Stomach (tissue), 4 donors: ENCODE results near the gene TMEM144.
"Not testable (repeated sequence)": the region's sequence is repeated elsewhere in the genome, so short reads cannot be mapped to it uniquely, and the experiment has no call there.

Experiments used
- CTCF ChIP-seq, 7 experiments: fragments of 450-650 bp in 4 of 7; fragments of 200-600 bp in 3 of 7; sonication (generic) in 3 of 7; IDR thresholded peaks; one replicate each; pipeline ENCODE4 v1.5.1; 2016 to 2019; ENCODE audit warnings: antibody characterized with exemption in 7 of 7, control low read depth in 2 of 7, mild to moderate bottlenecking in 1 of 7
- EP300 ChIP-seq: sonication (generic); formaldehyde crosslinking; IDR thresholded peaks from one replicate; pipeline ENCODE4 v1.6.1; 2017; ENCODE audit warnings: antibody characterized with exemption
- POLR2A ChIP-seq, 4 donors: fragments of 450-650 bp; IDR thresholded peaks; one replicate each; pipeline ENCODE4 v1.6.1; 2016; ENCODE audit warnings: antibody characterized with exemption in 4 of 4, control low read depth in 2 of 4, mild to moderate bottlenecking in 1 of 4, moderate library complexity in 1 of 4
- POLR2AphosphoS5 ChIP-seq, 3 donors: sonication (generic); formaldehyde crosslinking; IDR thresholded peaks; one replicate each; pipeline ENCODE4 v1.6.1; 2016; ENCODE audit warnings: antibody characterized with exemption in 3 of 3

GRCh38 chr4:158228399-158228798 lies 18.1 kb downstream of the TMEM144 start:
- TF ChIP-seq CTCF (IDR thresholded peaks at IDR 0.05); POLR2A (IDR thresholded peaks at IDR 0.05); EP300; POLR2AphosphoS5 (IDR thresholded peaks at IDR 0.05): not testable (repeated sequence)
